HG02981 (cell line): ENCODE measurements around the gene DCAKD.

ENCODE experiments used
- ATAC-seq: cut with Tn5 transposase; IDR thresholded peaks from one replicate; pipeline ENCODE4 v1.9.1; 2021; ENCODE audit warnings: mild to moderate bottlenecking, moderate library complexity; ENCODE audit not compliant: unreplicated experiment

The DCAKD gene

GRCh38 chr17:45051060-45051719 lies at the start of gene DCAKD:
Gene DCAKD (minus strand): TSS chr17:45051632. CDS start chr17:45034885, 16,747 bp downstream.
- peak; percentile 89 for ATAC-seq

- ATAC-seq = no peak
Measured at GRCh38 chr17:45098869-45099616, 47.6 kb upstream of the DCAKD start.

DNA sequence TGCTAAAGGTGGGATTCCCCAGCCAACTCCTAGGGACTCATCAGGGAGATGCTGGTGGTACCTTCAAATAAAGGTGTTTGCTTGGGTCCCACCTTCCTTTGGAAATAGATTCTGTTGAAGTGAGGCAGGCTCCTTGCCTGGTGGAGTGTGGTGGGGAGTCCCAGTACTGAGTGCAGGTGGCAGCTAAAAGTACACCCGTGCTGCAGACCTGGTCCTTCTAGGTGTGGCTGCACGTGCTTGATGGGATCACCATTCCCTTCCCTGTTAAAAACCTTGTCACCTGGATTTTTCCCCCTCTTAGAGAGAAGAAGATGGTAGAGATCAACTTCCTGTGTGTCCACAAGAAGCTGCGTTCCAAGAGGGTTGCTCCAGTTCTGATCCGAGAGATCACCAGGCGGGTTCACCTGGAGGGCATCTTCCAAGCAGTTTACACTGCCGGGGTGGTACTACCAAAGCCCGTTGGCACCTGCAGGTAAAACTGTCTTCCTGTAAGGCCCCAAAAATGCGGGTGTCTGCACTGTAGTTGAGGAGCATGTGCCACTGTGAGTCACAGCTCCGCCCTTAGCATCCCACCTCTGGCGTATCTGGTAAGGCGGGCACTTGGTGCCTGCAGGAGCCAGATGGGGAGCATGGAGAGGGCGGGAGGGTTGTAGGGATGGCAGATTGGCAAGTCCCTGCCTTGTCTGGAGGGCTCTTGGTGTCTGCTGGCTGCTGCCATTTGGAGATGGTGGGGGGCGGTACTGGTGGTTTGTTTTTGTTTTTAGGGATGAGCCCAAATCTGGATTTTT lies 46.8 kb upstream of the DCAKD start:
- no peak for ATAC-seq

- no peak for ATAC-seq
Measured at GRCh38 chr17:45096926-45097325, 45.5 kb upstream of the DCAKD start.

- ATAC-seq = no peak
Measured at GRCh38 chr17:45096141-45096540, 44.7 kb upstream of the DCAKD start.

- no peak for ATAC-seq
Measured at GRCh38 chr17:45093444-45094110, 42.1 kb upstream of the DCAKD start.

DNA sequence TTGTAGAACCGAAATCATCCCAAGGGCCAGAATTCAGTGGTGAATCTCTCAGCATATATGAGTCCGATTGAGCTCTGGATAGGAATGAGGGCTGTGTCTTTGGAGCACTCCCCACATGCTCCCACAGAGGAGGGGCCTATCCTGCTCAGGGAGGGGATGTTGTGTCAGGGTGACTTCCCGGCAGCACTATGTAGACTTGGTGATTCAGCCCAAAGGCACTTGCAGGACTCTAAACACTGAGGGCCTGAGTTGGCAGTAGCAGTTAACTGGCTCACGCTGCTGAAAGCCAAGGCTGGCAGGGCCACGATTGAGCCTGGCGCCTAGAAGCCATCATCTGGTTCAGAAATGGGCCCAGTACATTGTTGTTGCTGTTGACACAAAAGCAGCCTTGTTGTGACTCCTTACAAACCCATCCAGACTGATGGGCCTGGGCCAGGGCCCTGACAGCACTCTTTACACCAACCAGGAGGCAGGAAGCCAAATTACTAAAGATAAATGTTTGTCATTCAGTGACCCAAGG lies 41.5 kb upstream of the DCAKD start:
- no peak for ATAC-seq

- no peak for ATAC-seq
Measured at GRCh38 chr17:45091778-45092425, 40.5 kb upstream of the DCAKD start.

GRCh38 chr17:45090711-45091110 lies 39.3 kb upstream of the DCAKD start:
- no peak for ATAC-seq

DNA sequence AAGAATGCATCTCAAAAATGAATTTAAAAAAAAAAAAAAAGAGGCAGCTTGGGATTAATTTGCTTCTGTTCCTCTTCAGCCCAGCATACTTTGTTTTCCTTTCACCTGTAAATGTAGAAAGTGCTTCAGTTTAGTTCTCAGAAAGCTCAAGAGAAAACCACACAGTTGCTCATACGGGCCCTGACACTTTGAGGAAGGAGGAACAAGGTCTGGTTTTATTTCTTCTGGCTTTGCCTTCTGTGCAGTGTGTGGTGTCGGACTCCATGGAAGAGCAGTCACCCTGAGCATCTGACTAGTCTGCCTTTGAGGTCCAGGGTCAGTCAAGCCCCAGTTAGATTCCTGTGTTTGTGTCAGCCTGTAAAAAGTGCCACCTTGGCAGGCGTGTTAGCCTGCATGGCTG lies 37.3 kb upstream of the DCAKD start:
- no peak for ATAC-seq

DNA sequence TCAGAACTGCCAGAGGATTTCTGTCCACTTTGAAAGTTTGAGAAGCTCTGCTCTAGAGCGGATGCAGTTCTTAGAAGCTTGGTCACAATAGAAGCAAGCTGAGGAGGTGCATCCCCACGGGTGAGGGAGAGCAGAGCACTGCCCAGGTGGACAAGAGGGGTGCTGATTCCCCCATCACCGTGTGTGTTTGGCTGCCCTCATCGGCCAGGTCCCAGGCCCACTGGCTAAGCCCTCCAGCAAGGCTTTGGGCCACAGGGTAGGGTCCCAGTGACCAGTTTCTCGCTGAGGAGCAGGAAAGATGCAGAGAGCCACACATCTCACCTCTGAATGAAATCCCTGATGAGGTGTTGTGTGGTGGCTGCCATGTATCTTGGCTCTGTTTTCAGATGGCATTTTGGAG lies 36.5 kb upstream of the DCAKD start:
- ATAC-seq = no peak

DNA sequence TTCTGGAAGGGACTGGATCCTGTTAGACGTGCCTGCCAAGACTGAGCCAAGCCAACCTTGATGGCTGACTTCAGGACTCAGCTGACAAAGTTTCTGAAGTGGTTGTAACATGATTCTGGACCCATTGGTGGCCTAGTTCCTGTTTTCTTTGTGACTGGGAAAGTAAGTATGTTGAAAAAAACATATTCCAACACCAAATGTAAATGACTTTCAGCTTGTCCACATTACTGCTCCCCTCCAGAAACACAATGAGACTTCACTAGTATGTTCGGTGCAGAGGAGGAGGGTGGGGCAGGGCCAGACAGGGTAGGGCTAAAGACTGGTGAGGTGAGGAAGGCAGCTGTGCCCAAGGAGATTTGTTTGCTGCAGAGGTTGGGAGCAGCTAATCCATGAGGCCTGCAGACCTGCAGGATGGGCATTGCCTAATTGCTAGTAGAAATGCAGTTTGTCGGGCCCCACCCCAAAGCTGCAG lies 36.1 kb upstream of the DCAKD start:
- no peak for ATAC-seq

- no peak for ATAC-seq
Measured at GRCh38 chr17:45086865-45087503, 35.6 kb upstream of the DCAKD start.

DNA sequence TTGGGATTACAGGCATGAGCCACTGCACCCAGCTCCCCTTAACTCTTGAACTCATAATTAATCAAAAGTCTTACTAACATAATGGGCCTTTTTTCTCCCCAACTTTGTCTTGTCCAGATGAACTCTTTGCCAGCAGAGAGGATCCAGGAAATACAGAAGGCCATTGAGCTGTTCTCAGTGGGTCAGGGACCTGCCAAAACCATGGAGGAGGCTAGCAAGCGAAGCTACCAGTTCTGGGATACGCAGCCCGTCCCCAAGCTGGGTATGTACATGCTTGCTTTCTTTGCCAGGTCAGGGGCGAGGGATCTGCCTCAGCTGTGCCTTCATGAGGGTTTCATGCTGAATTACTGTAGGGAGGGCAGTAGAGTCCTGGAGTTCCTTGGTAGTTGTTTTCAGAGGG lies 35.0 kb upstream of the DCAKD start:
- no peak for ATAC-seq

- ATAC-seq = no peak
Measured at GRCh38 chr17:45081047-45081703, 29.7 kb upstream of the DCAKD start.

GRCh38 chr17:45077643-45078042 lies 26.2 kb upstream of the DCAKD start:
- ATAC-seq = no peak

DNA sequence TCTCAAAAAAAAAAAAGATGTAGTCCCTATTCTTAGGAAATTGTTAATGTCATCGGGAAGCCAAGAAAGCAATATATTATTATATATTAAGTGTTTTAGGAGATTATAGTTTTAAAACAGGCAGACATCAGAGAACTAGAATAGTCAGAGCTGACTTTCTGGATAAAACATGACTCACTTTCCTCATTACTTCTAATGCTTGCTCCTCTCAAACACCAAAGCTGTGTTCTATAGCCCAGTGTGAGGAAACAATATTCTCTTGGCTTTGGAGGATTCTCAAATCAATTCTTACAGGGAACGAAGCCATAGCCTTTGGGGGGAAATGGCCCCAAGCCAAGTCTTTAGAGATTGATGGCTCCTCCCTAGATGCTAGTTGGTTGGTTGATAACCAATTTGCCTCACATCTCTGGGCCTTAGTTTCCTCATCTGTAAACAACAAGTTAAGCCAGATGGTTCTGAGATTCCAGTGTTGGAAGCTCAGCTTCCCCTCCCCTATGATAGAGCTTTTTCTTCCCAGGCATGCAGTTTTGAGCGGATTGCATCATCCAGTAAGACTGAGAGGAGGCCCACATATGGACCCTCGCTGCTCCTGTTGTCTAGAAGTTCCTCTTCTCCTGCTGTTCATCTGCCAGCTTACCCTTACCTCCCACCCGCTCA lies 22.1 kb upstream of the DCAKD start:
- ATAC-seq = no peak

DNA sequence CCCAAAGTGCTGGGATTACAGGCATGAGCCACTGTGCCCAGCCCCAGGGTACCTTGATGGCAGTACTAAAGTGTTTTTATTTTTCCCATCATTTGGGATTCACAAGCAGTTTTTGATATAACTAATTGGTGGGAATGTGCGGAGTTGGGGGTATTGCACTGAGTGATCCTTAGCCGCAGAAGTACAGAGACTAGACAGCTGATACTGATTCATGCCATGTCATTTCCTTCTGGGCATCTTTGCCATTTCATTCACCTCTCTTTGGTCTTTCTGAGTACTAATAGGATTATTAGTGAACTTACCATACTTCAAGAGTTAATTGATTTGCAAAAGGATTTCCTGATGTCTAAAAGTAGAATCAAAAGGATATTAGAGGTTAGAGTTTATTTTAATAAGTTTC lies 19.4 kb upstream of the DCAKD start:
- no peak for ATAC-seq

- ATAC-seq = no peak
Measured at GRCh38 chr17:45070001-45070400, 18.6 kb upstream of the DCAKD start.
